HG02852 (cell line): ENCODE measurements around the gene PPP1R12B.
"Not testable (repeated sequence)": the region's sequence is repeated elsewhere in the genome, so short reads cannot be mapped to it uniquely, and the experiment has no call there.

Experiments
- ATAC-seq: cut with Tn5 transposase; IDR thresholded peaks from one replicate; pipeline ENCODE4 v1.9.1; 2021; ENCODE audit warnings: mild to moderate bottlenecking, moderate library complexity; ENCODE audit not compliant: unreplicated experiment

The PPP1R12B gene

DNA sequence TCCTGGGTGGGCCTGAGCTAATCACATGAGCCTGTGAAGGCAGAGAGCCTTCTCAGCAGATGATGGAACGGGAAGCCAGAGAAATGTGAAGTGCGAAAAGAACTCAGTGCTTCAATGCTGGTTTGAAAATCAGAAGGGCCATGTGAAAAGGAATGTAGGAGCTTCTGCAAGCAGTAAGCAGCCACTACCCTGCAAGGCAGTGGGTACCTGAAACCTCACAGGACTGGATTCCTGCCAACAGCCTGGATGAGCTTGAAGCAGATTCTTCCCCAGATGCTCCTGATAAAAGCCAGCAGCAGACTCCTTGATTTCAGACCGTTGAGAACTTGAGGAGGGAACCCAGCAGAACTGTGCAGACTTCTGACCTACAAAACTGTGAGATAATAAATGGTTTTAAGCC is 203.2 kb downstream of the PPP1R12B start:
- no peak for ATAC-seq

DNA sequence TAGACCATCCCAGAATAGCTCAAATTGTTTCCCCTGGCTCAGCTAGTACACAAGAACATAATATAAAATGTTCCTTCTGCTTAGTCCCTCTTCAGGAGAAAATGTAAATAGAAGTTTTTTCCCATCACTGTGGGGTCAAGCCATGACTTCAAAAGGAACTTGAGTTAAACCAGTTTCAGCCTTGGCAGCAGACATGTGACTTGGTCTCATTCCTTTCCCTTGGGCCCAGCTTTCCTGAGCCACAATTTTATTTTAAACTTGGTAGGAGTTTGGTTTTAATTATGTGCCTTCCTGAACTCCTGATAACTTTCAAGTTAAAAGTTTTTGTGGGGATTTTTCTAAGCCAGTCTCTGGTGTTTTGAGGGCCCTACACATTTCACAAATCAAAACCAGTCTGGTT is 204.1 kb downstream of the PPP1R12B start:
- not testable (repeated sequence) for ATAC-seq

DNA sequence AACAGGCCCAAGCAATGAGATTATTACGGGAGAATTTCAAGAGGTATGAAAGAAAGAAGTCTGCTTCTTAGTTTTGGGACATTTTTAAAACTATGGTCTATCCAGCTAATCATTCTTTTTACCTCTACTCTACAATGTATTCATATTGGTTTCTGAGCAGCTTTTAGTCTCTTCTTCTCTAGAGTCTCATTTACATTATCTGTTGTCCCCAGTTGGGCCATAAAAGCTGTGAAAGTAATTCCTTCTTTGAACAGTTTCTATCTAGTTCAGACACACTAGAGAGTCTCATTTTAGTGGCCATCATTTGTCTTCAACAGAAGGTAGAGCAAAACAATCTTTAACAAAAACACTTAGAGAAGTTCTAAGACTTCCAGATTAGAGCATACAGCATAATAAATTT is 204.6 kb downstream of the PPP1R12B start:
- not testable (repeated sequence) for ATAC-seq

DNA sequence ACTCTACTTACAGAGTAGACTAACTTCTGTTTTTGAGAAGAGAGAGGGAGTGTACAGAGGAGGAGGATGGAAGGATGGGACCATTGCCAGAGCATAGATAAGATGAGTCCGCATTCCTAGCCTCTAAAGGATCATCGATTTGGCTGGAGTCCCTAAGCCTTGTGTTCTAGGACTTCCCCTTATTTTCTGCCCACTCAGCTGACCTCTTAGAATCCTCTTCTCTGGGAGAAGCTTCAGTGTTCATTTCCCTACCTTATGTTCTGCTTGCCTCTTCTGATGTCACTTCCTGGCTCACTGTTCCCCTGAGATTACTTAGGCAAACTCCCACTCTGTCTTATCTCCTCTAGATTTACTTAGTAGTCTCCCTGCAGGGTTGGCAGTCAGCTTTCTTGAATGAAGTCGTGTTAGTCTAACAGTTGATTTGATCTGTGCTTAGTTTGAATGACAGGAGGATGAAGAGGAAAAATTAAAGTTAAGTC is 205.1 kb downstream of the PPP1R12B start:
- no peak for ATAC-seq

DNA sequence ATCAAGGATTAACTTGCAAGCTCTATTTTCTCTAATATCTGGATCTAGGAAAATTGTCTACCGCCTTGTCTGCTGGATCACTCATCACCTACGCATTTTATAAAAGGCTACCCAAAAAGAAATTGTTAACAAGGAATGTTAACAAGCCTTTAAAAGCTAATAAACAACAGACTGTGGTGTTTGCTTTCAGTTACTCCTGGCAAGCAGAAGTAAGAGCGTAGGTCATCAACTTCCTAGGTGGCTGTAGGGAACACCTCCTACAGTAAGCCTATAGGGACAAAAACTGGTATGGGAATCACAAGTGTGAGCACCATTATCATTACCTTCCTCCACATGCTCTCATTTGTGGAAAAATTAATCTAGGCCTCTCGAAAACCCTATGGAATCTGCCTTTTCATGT is 206.1 kb downstream of the PPP1R12B start:
- ATAC-seq = not testable (repeated sequence)

DNA sequence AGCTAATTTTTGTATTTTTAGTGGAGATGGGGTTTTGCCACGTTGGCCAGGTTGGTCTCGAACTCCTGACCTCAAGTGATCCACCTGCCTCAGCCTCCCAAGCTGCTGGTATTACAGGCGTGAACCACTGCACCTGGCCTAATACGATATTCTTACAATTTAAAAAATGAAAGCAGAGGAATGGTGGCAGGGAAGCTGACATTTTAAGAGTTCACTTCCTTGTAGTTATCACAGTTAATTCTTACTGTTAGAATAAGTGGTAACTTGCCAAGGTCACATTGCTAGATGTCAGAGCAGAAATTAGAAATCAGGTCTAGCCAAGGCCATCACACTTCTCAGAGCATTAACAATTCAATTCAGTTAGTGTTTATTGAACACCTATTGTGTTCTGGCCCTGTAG is 207.5 kb downstream of the PPP1R12B start:
- not testable (repeated sequence) for ATAC-seq

DNA sequence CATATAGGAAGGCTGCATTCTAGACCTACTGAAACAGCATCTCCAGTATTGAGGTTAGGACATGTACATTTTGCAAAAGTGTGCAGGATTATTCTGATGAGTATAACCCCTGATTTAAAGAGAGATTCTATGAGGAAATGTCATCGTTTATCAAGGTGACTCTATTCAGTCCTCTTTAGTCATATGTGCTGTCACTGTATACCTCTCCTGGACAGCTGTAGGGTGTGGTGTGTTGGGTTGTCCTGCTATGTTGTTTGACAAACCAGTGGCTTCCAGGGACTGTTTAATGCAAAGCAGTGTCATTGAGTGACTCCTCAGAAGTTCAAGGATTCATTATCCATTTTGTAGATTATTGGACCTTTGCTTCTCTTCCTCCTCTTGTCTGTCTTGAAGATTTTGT is 209.2 kb downstream of the PPP1R12B start:
- not testable (repeated sequence) for ATAC-seq

DNA sequence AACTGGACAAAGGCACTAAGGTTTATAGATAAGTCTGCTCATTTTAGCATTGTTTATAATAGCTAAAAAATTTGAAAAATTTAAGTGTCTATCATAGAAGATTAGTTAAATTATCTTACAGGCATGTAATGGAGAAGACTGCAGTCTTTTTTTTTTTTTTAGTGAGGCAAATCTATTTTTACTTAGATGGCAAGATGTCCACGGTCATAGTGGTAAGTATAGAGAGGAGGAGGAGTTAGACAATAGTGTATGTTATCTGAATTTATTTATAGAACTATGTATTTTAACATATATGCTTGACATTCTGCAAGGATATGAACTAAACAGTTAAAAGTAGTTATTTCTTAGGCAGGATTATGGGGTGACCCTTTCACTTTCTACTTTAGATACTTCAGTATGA is 212.7 kb downstream of the PPP1R12B start:
- ATAC-seq = no peak

DNA sequence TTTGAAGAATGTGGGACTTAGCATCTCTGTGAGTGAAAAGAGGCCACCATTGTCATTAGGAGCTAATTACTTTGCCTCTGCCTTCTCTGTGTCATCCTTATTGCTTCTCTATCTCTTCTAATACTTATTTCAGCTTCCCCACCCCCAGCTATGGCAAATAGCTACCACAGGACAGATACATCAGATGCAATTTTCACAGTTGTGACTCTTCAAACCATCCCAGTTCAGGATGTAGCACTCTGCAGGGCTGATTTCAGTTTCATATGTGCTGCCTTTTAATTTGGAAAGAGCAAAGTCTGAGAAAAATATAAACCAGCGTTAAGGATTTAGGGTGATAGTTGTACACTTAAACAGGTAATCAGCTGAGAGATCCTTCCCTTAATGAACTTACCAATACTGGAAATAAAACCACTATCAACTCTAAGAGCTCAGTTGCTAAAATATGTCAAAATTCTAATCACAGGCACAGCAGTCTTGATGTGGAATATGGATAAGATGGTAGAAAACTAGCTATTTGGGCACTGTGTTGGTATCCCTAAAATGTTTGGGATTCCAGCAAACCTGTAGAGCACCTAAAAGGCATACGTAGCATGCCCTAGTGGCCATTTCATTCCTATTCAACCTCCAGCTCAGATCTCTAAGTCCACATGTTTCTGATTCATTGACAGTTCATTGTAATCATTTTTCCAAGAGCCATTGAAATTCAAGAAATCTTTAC is 213.4 kb downstream of the PPP1R12B start:
- ATAC-seq = no peak

DNA sequence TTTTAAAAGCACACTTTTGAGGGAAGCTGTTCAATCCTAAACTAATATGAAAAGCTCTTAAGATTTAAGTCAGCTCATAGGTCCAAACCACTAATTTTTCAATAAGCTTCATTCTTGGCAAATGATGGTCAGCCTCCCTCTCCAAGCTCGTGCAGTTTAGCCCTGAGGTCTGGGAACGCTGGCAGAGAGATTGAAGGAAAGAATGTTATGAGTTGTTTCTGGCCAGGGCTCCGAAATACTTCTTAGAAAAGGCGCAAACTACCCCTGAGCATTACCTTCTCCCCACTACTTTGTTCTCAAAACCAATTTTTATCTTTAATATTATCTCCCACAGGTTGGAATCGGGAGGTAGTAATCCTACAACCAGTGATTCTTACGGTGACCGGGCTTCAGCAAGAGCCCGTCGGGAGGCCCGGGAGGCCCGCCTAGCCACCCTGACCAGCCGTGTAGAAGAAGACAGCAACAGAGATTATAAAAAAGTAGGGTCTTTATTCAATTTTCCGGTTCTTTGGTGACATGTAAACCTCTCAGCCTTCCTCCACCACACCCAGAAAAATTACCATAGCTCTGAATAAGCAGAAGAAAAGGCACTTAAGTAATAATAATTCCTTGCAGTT is 214.1 kb downstream of the PPP1R12B start:
- ATAC-seq = no peak

DNA sequence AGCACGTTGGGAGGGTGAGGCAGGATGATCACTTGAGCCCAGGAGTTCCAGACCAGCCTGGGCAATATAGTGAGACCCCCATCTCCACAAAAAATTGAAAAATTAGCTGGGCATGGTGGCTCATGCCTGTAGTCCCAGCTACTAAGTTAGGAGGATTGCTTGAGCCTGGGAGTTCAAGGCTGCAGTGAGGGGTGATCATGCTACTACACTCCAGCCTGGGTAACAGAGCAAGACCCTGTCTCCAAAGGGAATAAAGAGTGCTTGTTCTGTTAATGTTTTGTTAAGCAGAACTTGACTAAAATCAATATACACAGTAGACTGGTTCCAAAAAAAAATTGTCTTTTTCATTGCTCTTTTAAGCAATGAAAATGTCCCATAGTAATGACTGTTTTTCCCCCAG is 215.3 kb downstream of the PPP1R12B start:
- no peak for ATAC-seq

DNA sequence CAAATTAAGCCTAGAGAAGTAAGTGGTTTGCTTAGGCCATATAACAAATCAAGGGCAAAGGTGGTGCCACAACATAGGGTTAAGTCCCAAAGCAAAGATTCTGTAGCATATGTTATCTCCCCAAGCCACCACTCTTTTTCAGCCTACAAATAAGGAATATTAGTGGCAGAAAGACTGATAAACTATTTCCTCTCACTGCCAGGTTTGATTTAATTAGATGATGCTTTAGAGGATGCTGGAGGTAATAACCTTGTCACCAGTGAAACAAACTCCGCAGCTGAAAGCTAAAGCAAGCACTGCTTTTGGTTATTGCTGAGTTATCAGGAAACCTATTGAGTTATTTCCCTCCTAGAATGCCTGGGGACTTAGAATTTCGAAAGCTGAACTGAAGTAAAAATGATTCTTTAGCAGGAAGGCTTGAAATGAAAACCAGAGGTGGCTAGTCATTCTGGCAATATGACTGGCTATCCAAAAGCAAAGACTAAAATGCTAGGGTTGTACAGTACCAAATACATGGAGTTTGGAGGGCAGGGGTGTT is 216.5 kb downstream of the PPP1R12B start:
- ATAC-seq = no peak

DNA sequence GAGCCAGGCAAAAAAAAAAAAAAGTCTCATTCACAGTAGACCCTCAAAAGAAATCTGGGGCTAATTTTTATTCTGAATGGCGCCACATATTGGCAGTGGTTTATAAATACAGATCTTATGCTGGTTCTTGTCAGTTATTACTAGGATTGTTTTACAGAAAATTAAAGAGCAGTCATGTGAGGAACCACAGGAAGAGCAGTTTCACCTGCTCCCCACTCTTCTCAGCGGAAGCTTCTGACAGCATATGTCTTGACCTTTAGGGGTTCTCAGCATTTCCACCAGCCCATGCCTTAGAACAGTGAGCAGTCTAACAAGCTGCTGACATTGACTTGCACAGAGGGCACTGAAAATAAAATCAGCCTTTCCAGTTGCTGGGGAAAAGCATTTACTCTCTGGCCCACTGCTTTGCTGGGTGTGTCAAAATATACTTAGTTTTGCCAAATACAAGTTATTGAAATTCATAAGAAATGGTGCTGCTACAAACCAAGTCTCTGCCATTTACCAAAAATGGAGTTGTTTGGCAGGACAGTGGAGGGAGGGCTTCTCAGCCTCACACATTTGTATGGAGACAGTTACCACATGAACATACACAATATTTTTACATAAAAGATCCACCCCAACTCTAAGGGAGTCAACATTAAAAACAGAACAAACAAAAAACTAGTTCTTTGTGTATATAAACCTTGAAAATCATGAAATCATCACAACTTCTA is 217.5 kb downstream of the PPP1R12B start:
- peak; percentile 77 for ATAC-seq

DNA sequence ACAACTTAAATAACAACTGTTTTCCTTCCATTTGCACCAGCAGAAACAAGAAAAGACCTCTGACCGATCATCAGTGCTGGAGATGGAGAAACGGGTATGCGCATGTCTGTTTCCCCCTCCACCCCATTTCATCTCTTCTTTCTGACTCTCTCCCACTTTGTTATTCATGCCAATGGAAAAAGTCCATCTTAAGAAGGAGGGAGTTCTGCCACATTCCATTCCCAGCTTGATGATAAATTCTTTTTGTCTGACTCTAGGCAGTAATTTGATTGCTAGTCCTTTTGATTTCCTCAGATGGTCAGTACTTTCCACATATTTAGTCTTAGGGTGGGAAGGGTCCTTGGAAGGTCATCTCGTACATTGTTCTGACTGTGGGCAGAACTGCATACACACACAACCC is 219.2 kb downstream of the PPP1R12B start:
- no peak for ATAC-seq

DNA sequence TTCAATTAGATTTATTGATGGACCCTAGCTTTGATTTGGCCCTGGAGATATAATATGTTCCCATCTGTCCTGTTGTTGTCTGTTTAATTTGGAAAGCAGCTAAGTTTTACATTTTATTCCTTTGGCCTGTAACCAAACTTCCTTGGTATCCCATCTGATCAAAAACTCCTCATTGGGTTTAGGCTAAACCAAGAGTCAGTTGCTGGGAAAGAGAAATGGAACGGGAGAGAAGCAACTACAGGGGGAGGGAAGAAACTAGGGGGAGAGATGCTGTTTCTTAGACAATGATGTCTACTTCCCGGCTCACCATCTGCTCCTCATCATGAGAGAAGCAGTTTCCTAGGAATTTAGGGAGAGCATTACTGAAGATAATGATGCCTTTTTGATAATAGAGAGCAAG is 219.9 kb downstream of the PPP1R12B start:
- no peak for ATAC-seq

DNA sequence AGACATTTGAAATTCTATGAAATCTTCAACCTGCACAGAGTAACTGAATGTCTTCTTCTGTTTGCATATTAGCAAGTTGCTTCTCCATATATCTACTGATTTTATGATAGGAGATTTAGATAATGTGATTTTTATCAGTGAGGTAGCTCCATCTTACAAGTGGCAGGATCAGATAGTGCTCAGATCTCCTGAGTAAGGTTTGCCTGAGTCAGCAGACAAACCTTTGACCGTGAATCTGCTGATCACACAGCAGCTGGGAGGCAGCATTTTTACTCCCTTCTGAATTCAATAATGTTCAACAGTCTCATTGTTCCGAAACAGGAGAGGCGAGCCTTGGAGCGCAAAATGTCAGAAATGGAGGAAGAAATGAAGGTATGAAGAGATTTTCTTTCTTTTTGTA is 220.3 kb downstream of the PPP1R12B start:
- no peak for ATAC-seq

DNA sequence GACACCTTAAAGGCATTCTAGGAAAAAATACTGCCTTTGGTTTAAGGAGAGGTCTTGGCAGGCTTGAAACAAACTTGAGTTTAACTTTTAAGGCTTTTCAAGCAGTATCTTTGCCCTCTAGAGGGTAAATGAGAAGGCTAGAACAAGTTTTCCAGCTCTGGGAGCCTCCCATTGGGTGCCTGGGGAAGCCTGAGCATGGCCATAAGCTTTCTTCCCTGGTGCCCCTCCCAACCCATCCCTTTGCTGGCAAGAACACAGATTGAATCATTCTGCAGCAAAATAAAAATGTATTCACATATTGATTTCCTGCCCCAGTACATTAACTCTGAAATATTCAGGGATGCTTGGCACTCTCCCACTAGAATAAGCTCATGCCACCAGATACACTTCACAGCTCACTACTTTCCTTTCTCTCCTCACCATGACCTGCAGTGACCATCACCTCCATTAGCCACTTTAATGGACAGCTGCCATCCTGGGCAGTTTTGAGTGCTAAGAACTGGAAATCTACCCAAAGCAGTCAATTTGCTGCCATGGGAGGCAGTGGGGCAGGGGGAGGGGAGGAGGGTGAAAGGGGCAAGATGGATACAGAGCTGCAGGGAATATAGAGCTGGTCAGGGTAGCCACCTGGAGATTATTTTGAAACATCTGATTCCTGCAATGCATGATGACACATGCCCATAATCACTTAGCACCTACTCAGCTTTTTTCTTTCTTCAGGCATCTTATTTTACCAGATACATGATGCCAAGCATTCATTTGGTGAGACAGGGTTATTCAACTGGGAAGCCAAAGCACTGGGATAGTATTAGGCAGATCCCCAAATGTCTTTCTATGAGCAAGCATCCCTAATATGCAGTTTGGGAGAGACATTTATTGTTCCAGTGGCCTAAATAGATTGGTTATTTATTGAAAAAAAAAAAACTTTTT is 221.2 kb downstream of the PPP1R12B start:
- no peak for ATAC-seq

DNA sequence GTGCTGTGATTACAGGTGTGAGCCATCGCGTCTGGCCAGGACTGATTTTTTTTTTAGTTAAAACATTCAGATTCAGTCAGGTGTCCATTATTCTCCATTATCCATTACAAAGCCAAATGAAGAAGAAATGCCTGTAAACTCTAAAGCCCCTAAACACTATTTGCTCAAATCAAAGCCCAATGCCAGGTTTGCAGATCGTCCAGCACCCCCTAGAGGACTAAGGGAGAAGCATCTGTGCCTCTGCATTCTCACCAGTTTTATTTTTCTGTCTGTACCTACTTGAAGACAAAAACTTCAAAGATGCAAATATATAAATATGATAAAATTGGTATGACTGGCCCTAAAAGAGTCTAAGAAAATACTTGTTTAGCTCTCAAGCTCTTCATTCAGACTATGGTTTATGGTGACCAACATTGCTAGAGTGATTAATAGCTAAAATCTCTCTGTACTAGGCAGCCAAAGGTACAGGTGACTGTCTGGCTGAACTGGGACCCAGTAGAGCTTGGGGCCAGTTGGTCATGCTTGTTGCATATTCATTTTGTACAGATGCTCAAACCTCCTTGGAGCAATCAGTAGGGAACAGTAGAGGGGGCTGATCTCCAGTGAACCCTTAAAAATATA is 223.3 kb downstream of the PPP1R12B start:
- ATAC-seq = no peak

DNA sequence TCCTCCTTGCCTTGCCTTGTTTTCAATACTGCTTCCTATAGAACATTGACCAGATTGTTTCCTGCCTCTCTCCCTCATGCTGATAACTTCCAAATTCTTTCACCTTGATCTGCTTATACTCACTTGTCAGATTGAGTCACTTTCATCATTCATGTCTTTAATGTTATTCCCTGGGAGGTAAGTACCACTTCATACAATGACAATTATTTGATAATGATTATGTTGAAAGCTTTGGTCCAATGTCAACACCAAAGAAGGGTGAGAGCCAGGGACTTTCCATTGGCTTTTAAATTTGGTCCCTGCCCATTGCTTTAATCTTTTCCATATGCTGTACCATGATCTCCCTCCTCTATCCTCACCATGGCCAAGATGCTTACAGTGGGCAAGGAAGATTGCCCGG is 224.4 kb downstream of the PPP1R12B start:
- ATAC-seq = no peak
